Effector CD4-positive, alpha-beta T cell (primary cell): ENCODE results near the gene SLC2A4RG.
"Not testable (repeated sequence)": the region's sequence is repeated elsewhere in the genome, so short reads cannot be mapped to it uniquely, and the experiment has no call there.

Source experiments
- DNase-seq: peaks from one replicate; pipeline ENCODE4 v3.0.0-alpha.2; 2020

SLC2A4RG gene

DNA sequence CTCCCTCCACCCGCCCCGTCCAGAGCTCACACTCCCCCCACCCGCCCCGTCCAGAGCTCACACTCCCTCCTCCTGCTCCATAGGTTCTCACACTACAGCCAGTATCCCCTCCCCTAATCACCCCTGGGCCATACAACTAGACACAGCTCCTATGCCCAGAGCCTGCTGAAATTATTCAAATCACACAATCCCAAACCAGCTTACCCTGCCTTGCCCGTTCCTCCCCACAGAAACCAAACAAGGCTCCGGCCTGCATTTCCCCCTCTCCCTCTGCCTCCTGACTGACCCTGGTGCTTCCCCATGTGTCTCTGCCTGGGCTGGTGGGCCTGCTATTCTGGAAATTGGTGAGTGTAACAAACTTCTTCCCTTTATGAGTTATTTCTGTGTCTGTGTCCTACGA lies 18.6 kb downstream of the SLC2A4RG start:
- DNase-seq: no peak

DNA sequence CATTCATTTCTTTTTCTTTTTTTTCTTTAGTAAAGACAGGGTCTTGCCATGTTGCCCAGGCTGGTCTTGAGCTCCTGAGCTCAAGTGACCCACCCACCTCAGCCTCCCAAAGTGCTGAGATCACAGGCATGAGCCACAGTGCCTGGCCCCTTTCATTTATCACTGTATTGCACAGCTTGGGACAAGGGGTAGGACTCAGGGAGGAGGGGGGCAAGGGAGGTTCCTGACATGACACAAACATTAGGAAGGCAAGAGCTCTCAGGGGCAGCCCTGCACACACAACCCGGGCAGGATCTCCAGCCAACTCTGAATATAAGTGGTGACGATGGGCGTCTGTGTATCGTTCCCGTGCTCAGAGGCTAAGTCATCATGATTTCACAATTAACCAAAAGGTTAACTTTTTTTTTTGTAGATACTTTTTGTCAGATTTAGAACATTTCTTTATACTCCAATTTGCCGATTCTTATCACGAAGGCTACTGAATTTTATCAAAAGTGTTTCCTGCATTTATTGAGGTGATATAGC lies 19.9 kb downstream of the SLC2A4RG start:
- no peak for DNase-seq

DNA sequence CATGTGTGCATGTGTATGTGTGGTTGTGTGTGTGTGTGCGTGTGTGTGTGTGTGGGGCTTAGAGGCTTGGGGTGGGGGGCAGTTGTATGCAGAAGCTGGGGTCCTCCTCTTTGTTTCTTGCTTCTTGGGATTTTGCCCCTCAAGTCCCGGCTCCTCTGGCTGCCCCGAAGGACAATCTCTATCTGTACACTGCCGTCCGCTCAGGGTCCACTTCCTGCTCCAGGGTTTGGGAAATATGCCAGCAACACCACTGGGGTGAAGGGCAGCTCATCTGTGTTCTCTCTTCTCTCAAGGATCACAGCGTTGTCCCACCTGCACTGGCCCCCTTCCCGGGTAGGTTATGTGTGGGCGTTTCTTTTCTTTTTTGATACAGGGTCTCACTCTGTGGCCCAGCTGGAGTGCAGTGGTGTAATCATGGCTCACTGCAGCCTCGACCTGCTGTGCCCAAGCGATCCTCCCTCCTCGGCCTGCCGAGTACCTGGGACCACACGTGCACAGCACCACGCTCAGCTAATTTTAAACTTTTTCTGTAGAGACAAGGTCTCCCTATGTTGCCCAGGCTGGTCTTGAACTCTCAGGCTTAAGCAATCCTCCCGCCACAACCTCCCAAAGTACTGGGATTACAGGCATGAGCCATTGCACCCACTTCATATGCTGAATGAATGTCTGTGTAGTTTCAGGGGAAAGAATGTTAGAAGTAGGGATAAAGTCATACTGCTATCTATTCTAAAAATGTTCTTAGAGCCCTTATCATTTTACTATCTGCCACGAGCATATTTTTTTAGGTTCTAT lies 25.7 kb downstream of the SLC2A4RG start:
- no peak for DNase-seq

DNA sequence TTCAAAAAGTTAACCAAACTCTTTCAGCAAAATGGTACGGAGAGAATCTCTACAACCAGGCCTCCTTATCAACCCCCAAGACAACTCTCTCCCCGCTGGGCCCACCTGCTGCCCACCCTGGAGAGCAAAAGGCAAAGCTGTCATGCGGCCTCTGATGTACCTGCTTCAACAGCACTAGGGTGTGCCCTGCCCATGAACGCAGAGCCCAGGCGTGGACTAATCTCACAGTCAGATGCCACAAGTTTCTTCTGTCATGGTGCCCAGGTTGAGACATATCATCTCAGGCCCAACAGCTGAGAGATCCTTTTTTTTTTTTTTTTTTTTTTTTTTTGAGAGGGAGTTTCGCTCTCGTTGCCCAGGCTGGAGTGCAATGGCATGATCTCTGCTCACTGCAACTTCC lies 26.3 kb downstream of the SLC2A4RG start:
- no peak for DNase-seq

DNA sequence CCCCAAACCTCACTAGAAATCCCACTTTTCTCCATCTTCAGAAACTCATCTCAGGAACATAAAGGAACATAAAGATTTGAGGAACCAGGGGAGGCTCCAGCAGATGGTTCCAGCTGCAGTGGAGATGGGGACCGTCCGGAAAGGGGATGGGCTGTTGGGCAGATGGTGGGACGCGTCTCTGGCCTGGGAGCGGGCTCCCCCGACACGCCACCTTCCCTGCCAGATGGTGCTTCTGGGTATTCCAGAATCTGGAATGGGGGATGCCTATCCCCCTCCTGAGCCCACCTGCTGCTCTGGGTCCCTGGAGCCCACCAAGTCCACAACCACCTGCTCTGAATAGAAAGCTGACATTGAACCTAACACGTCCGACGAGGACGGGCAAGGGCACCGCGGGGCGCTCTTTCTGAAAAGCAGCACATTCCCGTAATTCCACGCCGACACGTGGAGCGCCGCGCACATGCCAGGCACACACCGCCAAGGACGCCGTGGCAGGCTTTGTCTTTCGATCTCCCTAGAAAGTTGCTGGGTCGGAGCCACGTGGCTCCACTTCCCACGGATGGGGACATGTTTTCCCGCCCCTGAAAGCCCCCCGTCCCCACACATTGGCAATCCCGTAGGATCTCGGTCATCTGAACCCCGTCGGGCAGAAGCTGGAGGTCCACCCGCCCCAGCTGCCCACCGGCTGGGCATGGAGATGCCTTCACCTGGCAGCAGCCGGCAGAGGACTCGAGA lies 27.3 kb downstream of the SLC2A4RG start:
- no peak for DNase-seq

DNA sequence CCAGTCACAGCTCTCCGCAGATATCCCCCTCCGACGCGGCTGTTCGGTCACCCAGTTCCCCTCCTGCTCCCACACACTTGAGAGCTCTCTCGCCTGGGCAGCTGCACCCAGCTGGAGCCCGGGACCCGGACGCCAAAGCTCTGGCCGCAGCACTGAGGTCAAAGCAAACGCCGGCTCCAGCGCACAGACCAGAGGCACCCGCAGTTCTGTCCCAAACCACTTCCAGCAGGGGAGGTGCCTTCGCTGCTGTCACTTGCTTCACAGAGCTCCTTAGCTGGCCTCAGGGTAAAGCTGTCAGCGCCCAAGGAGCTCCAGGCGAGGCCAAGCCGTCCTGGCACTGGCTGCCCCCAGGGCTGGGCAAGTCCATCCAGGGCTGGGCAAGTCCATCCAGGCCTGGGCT lies 27.9 kb downstream of the SLC2A4RG start:
- DNase-seq: no peak

DNA sequence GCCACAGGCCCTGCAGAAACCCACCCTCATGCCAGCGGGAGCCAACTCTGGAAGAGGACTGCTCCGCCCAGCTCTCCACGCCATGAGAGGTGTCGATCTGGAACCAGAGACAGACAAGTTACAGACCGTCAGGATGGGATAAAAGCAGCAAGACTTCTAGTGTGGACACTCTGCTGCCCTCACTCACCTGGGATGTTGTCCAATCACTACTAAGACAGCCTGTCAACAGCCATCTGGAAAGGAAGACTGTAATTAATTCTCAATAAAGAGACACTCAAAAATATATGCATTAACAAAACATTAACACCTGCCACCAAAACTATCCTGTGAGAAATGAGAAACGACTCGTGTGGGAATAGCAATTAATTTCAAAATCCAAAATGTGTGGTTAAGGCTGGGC lies 28.3 kb downstream of the SLC2A4RG start:
- DNase-seq: no peak

DNA sequence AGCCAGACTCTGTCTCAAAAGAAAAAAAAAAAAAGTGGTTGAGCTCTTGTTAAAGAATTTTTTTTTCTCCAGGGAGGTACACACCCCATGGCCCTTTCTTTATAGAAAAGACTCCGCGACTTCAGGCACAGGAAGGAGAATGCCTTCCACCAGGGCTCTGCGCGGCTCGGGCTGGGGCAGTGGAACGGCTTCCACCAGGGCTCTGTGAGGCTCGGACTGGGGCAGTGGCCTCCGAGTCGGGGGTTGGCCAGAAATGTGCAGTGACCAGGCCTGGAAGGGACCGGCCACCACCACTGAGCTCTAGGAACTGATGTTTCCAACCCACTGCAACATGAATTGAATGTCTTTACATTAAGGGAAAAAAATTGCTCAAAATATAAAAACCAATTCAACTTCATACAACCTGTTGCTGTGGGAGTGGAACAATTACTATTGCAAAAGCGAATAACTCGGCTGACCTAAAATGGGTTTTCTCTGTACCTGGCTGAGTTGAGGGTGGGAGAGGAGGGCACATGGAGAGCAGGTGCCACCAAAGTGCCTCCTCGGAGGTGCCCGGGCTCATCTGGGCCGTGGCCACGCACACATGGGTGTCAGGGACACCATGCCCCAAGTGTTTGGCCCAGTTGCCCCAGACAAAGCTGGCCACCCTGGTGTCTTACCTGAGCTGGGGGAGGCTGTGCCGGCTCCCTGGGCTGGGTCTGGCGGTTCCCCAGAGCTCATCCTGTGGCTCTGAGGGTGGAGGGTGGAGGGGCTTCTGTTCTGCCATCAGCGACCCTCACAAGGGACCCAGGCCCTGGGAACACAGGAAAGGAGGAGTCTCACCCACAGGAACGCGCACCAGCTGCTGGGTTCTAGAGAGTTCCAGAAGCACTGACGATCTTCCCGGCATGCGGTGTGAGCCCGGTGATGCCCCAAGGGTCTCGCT lies 29.3 kb downstream of the SLC2A4RG start:
- no peak for DNase-seq

DNA sequence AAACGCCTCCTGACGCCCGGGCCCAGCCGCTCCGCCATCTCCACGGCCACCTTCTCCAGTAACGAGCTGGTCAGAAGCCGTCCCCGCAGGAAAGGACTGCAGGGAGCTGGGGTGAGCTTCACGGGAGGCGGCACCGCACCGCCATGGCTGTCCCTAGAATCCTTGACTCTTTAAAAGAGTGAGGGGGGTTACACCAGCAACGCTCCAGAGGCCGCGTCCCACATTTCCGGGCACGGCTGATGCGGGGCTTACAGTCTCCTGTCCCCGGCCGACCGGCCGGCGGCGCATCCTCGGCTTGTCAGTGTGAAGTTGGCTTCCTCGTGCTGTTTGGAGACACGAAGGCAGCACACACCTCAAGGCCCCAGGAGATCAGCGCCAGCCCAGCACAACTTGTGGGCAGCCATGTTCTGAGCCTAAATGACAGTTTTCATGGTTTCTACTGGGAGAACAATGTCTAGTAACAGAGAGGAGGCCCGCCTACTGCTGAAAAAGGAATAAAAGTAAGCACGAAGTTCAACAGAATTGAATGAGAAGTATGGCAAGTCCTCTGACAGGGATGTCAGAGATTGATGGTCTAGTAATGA lies 30.4 kb downstream of the SLC2A4RG start:
- no peak for DNase-seq

DNA sequence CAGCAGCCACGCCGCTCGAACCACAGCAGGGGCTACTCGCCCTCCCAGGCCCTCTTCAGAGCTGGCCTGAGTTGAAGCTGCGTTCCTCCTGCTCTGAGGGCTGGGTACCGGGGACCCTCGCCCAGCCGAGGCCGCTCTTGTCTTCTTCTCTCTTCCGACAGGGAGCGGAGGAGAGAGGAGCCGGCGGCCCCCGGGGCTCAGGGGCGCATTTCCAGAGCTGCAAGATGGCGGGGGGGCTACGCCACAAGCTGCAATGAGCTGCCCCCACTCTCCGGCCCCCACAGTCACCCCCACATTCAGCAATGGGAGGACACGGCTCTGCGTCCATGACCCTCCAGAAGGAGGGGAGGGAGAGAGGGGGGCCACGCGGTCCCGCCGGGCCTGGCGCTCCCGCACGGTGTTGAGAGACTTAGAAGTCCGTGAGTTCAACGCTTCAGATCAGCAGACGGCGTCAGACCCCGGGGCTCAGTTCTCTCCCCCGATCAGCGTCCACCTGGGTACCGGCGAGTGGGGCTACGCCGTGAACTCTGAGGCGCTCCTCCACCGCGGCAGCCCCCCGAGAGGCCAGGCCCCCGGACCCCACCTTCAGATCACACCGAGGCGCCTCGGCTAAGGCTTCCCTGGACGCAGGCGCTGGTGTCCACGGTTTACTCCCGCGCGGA lies 31.6 kb downstream of the SLC2A4RG start:
- no peak for DNase-seq

DNA sequence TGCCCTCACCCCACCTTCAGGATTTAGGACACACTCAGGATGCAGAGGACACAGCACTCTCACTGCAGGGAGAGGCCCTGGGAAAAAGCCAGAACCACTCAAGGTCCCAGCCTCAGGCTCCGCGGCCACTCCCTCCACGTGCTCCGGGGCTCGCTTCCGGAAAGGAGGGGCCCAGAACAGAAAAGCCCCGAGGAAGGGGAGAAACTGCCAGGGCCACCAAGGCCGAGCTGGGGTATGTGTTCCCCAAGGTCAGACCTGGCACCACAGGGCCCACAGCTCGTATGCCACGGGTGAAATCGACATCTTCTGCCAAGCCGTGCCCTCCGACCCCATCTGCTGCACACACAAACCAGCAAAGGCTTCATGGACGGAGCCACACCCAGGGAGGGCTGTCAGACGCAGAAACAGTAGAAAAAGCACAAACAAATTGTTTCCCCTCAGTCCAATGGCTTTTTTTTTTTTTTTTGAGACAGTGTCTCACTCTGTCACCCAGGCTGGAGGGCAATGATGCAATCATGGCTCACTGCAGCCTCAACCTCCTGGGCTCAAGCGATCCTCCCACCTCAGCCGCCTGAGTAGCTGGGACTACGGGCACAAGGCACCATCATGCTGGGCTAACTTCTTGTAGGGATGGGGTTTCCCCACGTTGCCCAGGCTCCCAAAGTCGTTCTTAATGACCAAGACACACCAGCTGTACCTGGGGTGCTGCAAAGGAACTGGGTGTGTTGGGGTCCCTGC lies 33.4 kb downstream of the SLC2A4RG start:
- DNase-seq: no peak

DNA sequence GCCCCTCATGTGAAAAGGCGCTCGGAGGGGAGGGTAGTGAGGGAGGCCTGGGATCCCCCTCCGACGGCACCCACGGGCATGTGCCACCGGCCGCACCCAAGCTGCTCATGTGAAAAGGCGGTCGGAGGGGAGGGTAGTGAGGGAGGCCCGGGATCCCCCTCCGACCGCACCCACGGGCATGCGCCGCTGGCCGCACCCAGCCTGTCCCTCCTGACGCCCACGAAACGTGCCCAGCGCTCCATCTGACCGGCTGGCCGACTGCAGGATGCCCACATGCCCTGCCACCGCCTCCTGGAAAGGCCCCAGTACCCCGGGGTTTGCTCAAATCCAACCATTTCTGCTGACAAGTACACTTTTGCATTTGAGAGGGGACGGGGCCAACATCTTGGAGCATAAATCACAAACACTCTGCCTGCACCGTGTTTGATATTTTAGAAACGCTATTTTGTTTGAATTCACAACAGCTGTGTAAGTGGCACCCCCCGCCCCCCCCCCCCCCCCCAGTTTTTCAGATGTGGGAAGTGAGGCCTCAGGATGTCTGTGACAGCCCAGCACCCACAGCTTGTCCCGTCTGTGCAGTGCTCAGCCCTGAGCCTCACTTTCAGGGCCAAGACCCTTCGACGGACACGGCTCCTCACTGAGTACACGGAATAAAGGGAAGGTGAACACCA lies 34.1 kb downstream of the SLC2A4RG start:
- DNase-seq: no peak

DNA sequence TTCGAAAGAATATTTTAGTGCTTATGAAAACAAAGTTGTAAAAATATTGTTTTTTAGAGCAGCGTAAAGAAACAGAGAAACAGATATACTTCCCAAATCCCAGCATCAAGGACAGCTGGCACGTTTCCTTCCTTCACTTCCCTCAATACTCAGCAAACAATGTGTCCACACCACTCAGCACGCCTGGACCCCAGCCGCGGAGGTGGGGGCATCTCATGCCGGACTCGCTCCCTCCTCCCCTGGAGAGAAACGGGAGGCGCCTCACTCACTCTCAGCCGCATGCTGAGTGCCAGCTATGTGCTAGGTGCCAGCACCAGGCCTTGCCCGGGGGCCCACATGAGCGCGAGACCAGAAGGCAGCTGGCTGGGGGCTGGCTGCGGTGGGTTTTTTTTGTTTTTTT lies 34.7 kb downstream of the SLC2A4RG start:
- no peak for DNase-seq

DNA sequence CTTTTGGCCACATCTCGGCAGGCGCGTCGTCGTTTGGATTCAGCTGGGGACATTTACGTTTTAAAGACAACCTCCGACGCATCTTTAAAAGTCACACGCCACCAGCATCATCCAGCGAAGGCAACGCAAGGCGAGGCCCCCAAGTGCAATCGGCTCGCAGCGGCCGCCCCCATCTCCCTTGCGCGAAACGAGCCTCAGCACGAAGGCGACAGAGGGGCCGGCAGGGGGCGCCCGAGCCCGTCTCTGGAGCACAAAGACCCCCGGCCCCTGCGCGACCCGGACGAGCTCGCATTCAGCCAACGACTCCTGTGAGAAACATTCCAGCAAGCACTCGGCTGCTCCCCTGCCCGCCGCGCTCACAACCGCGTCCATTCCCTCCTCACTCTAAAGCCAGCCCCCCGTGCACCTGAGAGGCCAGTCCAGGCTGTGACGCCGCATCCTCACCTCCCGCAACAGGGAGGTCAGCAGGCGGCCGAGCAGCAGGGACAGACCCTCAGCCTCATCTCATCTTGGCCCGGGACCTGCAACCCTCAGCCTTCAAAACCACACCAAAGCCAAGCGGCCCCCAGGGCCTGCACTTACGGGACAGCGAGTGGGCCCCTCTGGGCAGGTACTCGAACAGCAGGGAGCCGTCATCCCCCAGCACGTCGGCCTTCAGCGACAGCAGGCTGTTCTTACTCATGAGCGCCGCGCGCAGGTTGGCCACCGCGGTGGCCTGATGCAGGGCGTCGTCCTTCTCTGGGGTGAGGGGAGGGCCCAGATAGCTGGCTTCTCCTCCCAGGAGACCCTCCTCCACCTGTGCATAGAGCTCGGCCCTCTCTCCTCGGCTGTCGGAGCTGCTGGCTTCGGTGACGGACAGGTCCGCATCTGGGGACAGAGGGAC lies 35.8 kb downstream of the SLC2A4RG start:
- DNase-seq: no peak

DNA sequence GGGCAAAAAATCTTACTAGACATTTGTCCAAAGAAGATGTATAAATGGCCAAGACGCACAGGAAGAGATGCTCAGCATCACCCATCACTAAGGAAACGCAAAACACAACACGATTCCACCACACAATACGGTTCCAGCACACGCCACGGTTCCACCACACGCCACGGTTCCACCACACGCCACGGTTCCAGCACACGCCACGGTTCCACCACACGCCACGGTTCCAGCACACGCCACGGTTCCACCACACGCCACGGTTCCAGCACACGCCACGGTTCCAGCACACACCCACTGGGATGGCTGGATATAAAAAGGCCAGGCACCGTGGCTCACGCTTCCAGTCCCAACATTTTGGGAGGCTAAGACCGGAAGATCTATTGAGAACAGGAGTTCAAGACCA lies 37.3 kb downstream of the SLC2A4RG start:
- DNase-seq: not testable (repeated sequence)

DNA sequence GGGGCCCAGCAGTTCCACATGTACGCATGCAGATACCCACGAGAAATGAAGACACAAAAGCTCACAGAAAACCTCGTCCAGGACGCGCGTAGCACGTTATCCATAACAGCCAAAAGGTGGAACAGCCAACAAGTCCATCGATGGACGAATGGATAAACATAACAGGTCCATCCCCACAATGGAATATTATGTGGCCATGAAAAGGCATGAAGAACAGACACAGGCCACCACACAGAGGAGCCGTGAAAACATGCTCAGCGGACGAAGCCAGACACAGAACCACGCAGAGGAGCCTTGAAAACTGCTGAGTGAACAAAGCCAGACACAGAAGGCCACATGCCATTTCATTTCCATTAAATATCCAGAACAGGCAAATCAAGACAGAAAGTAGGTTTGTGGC lies 38.0 kb downstream of the SLC2A4RG start:
- DNase-seq: no peak

DNA sequence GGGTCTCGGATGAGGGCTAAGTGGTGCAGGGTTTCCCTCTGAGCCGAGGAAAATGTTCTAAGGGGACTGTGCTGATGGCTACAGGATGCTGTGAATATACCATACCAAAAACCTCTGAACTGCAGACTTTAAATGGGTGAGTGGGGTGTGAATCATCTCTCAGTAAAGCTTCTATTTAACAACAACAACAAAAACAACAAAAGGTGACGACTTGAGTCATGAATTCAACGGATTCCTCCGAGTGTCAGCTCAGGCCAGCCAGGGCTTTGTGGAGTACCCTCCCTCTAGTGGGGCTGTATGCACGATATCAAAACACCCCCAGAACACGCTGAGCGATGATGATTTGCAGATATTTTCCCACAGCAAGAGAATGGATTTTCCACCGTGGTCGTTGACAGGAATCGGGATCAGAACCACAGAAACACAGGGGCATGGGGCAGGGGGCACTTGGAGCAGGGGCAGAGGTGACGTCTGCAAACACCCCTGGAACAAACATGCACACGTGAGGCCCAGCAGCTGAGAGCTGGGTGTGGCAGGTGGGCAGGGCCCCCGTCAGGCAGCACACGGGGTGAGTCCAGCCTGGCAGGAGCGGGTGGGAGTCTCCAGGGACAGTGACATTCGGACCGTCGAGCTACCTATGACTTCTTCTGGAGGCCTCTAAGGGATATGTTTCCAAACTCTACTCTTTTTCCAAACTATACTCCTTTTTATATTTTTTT lies 38.6 kb downstream of the SLC2A4RG start:
- DNase-seq: no peak

DNA sequence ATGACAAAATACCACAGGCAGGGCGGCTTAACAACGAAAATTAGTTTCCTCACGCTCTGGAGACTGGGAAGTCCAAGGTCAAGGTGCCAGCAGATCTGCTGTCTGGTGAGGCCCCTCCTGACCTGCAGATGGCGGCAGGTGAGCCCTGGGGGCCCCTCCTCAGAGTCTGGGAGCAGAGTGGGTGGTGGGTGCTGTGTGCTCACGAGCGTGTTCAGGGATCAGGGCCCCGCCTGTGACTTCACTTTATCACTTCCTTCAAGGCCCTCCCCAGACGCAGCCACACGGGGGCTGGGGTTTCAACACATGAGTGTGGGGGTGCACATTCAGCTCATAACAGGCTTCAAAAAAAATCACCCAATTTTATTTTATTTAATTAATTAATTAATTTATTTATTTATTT lies 39.3 kb downstream of the SLC2A4RG start:
- DNase-seq: no peak

DNA sequence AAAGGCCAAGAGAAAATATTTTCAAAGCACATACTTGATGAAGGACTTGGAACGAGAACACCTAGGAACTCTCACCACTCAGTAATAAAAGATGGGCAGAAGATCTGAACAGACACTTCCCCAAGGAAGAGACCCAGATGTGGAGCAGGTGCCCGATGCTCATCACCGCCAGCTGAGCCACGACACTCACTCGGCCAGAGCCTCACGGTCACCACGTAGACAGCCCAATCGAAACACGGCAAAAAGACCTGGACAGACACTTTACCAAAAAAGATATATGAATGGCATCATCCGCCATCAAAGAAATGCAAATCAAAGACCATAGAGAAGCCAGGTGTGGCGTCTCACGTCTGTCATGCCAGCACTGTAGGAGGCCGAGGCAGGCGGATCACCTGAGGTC lies 41.6 kb downstream of the SLC2A4RG start:
- no peak for DNase-seq
